GM19452 (cell line): ENCODE results near the gene JAZF1.

Experiments used
- ATAC-seq: cut with Tn5 transposase; IDR thresholded peaks from one replicate; pipeline ENCODE4 v1.9.1; 2021; ENCODE audit not compliant: unreplicated experiment

The JAZF1 gene

GRCh38 chr7:28112012-28112411 lies 68.6 kb downstream of the JAZF1 start:
- ATAC-seq = no peak

- ATAC-seq = no peak
These were observed 70.1 kb downstream of the JAZF1 start for GRCh38 chr7:28110427-28111012.

- no peak for ATAC-seq
These were observed 71.8 kb downstream of the JAZF1 start for GRCh38 chr7:28108747-28109146.

GRCh38 chr7:28107960-28108359 lies 72.6 kb downstream of the JAZF1 start:
- no peak for ATAC-seq

GRCh38 chr7:28106321-28106829 lies 74.2 kb downstream of the JAZF1 start:
- ATAC-seq = no peak

DNA sequence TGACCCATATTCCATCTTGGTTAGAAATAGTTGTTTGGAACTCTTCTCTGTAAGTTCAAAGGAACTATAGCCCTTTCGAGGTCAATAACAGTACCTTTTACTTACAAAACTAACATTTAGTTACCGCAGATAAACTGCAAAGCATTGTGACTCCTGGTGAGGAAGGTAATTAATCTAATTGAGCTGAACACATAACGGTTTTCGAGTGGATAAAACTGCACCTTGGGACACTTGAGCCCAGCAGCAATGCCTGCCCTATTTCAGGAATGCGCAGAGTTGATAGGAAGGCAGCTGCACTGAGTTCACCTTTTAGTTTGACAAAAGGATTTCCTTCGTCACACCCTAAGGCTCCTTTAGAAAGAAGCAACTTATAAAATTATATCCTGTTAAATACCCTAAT lies 75.4 kb downstream of the JAZF1 start:
- ATAC-seq = no peak

GRCh38 chr7:28104811-28105210 lies 75.8 kb downstream of the JAZF1 start:
- ATAC-seq = no peak

DNA sequence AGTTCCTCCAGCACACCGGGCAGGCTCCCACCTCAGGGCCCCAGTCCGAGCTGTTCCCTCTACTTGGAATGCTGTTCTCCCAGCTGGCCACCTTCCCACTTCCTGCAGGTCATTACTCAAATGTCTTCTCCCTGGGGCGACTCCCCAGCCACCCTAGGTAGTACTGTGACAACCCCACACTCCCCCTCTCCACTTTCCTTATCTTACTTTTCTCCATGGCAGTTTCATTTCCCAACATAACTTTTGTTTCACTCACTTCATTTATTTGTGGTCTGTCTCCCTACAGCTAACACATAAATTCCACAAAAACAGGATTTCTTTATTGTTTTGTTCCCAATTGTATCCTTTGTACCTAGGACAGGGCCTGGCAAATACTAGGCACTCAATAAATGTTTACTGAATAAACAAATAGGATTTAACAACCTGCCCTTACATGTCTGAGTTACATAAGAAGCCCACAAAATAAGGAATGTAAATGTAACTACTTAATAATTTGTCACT lies 76.5 kb downstream of the JAZF1 start:
- no peak for ATAC-seq

DNA sequence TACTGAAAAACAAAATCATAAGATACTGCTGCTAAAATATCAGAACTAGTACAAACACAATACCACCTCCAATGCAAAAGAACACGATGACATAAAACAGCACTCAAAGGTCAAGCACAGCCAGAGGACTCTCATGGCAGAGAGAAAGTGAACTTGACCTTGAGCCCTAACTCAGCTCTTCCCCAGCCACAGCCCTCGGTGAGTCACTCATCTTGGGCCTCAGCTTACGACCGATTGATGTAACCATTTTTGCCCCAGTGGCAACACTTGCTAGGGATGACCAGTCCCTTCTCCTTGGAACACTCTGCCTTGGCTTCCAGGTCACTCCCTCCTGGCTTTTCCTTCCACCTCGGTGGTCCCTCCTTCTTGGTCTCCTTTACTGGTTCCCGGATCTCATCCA lies 77.8 kb downstream of the JAZF1 start:
- ATAC-seq = no peak

DNA sequence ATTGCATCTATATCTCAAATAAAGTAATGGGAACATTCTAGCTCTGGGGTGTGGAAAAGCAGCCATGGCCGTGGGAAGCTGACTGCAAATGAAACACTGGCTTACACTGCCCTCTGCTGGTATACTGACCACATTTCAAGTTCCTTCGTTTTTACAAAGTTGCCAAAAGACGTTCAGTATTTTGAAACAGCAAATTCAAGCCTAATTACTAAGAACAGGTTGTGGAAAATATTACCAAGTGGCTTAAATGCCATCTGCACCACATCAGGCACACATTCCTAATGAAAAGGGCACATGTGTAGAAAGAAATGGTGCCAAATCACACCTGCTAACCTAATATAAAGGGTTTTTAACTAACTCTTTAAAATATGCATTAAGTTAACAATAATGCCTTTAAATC lies 83.9 kb downstream of the JAZF1 start:
- no peak for ATAC-seq

DNA sequence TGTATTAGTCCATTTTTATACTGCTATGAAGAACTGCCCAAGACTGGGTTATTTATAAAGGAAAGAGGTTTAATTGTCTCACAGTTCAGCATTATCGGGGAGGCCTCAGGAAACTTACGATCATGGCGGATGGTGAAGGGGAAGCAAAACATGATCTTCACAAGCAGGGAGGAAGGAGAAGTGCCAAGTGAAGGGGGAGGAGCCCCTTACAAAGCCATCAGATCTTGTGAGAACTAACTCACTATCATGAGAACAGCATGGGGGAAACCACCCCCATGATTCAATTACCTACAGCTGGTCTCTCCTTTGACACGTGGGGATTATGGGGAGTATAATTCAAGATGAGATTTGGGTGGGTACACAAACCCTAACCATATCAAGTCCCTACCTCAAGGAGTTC lies 85.4 kb downstream of the JAZF1 start:
- ATAC-seq = no peak

DNA sequence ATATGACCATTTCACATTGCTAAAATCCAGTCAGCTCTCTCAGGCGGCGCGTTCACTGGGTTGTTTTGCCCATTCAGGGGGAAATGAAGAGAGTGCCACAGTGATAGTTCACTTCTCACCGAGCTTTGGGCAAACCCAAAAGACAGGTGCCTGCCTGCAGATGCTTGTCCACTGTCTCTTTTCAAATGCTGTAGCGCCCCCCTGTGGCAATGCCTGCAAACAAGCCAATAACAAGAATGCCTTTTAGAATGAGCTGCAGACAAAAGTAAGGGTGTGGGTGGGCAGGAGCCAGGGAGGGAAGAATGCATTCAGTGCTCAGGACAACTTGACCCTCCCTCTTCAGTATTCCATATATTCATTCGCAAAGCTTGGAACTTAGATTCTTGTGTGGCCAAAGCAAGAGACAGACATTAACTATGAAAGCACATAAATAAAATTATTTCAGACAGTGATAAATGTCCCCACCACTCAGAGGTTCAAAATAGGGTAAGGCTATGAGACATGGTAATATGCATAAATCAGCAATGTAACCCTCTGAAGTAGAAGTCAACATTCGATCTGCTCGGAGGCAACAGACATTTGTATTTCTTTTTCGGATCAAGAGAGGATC lies 86.9 kb downstream of the JAZF1 start:
- no peak for ATAC-seq

GRCh38 chr7:28091190-28091589 lies 89.4 kb downstream of the JAZF1 start:
- no peak for ATAC-seq

DNA sequence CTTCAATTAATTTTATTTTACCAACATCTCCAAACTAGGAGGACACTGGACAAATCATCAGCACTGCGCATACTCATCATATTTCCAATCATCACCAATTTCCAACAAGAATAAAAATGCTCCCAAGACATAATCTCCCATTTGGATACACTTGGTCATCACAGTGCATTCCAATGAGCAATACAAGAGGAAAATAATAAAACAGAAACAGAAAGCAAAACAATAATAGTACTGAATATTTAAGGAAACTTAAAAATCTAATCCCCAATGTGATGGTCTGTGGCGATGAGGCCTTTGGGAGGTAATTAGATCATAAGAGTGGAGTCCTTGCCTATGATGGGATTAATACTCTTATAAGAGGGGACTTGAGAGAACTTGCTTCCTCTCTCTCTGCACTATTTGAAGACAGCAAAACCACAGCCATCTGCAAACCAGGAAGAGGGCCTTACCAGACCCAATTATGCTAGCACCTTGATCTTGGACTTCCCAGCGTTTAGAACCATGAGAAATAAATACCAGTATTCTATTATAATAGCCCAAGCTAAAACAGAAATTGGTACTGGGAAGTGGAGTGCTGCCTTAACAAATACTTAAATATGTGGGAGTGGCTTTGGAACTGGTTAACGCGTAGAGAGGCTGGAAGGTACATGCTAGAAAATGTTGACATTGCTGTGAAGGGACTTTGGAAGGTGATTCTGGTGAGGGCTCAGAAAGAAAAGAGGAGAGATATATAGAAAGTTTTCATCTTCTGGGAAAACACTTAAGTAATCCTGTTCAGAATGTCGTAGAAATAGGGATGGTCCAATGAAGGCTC lies 91.5 kb downstream of the JAZF1 start:
- no peak for ATAC-seq

DNA sequence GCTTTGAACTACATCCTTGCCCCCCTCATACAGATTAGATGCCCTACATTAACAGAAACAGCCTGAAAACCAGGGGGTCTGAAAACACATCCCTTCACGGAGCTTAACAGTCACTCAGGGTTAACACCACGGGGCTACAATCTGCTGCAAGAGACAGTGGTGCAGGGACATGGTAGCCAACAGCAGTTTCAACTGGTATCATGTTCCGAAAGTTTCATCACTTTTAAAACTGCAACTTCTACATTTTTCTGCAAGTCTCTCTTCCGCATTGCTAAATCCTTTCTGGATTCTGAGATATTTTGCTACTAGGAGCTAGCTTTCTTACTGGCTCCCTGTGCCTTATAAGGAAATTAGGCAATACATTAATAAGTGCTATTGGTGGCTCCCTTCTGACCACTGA lies 92.6 kb downstream of the JAZF1 start:
- no peak for ATAC-seq

DNA sequence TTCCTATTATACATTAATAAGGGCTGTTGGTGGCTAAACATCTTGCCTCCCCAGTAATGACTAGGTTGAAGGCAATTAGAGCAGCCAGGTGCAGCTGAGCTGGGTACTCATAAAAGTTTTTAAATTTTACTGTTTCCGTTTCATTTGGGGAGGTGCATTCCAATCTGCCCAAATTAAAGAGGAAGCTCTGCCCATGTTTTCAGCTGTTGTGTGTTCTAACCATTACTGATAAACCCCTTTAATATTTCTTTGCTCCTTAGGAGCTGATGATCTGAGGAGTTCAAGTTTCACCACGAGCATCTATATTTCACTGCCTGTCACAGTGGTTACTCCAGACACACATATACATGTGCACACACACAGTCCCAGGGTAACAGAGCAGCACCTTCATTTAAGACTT lies 94.4 kb downstream of the JAZF1 start:
- ATAC-seq = no peak

DNA sequence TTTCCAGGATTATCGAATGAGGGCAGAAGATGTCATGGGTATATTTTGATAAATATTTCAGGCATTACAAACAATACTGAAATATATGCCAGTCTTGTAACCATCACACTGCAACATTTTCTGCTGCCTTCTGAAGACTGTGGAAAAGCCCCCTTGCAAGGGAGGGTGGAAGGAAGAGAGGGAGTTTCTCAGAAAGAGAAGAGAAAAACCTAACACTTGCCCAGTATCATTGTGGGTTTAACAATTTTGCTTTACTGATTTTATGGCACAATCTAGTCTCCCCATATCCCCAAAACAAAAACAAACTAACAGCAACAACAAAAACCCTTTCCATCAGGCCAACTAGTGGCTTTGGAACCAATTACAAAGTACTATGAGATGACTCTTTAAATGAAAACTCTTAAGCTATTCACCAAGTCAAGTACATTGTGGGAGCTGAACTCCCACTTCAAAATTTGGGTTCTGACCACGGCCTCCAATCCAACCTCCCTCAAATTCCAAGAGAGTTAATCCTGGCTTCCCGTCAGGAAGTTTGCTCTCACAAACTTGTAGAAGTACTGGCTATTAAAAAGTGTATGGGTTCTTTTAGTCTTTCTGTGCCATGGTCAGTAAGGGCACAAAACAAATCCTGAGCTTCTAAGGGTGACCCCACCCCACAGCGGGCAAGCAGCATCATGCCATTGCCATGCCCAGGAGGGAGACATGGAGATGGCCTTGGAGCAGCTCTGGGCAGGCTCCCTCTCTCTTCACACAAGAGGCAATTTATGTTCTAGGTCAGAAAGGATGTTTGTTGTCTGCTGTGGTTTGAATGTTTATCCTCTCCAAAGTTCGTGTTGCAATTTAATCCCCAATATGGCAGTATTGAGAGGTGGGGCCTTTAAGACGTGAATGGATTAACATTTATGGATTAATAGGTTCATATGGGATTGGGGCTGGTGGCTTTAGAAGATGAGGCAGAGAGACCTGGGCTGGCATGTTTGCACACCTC lies 96.3 kb downstream of the JAZF1 start:
- no peak for ATAC-seq

DNA sequence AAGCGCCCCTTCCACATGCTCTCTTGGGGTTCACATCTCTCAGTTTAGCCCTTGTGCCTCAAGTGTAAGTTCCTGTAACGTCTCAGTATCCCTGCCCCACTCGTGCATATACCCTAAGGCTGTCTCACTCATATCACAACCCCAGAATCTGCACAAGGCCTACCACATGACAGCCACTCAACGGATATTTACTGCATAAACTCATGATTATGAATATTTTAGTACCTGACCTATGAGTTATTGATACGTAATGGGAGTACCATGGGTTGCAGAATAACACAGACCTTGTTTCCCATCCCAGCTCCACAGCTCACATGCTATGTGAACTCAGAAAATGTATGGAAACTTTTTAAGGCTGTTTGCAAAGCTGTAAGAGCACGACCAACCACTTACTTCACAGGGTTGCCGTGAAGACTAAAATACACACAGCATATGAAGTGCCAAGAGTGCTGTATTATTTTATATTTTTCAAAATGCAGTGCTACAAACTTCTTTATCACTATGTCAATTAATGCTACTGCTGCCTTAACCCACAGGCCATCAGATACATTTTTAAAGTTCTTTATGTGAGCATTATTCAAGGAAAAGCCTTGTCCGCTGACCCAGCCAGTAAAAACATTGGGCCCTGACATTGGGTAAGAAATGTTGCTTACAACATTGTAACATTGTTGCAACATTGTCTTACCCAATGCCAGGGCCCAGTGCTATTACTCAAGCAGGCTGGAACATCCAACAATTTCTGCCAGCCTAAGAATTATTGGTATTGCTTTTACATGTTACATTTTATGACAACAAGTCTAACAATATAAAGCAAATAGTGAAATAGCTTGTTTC lies 97.2 kb downstream of the JAZF1 start:
- ATAC-seq = no peak

- ATAC-seq = no peak
These were observed 98.5 kb downstream of the JAZF1 start for GRCh38 chr7:28082071-28082470.

DNA sequence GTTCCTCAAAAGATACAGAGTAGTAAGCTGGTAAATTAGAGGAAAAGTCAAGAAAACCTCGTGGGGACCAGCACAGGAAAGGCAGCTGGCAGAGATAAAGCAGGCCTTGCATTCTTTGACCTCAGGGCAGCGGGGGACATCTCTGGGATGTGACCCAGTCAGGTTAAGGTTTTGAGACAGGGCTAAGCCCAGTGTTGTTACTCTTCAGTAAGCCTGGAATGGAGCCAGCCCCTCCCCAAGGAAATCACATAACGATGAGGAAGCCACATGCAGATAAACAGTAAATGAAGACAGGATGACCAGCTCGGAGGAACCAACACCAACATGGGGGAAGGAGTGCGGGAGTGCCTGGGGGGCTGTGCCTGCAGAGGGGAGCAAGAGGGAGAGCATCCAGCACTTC lies 99.6 kb downstream of the JAZF1 start:
- ATAC-seq = no peak
